Measurements from ENCODE around the gene PSMC1.

Gene PSMC1

GRCh38 chr14:90291699-90292098 lies 35.3 kb downstream of the PSMC1 start:
- DNase-seq, result no peak
- H2AFZ ChIP-seq (ENCODE audit: low read length), result no peak overlapping the region
- no peak for TF ChIP-seq EZH2 (optimal IDR thresholded peaks at IDR 0.05; ENCODE audit: low read depth, low read length)
- no peak for TF ChIP-seq CTCF (IDR thresholded peaks at IDR 0.05; ENCODE audit: low read length)
- TF ChIP-seq EZH2phosphoT487 (IDR thresholded peaks at IDR 0.05; ENCODE audit: low read length), result no peak
- no peak overlapping the region for H3K4me3 ChIP-seq (ENCODE audit: low read length)
- no peaks in the 10 kb centered on the region for H4K20me1 ChIP-seq (ENCODE audit: insufficient read depth, low read length)
- H3K27me3 ChIP-seq (replicated peaks; ENCODE audit: insufficient read depth, low read length), result no peaks in the 10 kb centered on the region
- H3F3A ChIP-seq (ENCODE audit: insufficient read depth, low read length), result no peaks in the 10 kb centered on the region
- no peak overlapping the region for H3K4me2 ChIP-seq (ENCODE audit: low read depth, low read length)
- no peaks in the 10 kb centered on the region for H3K4me1 ChIP-seq (ENCODE audit: low read length)
- H3K36me3 ChIP-seq (replicated peaks; ENCODE audit: insufficient read depth, low read length), result no peaks in the 10 kb centered on the region
- H3K79me2 ChIP-seq (ENCODE audit: low read length), result no peaks in the 10 kb centered on the region
- no peaks in the 10 kb centered on the region for H3K9me2 ChIP-seq (replicated peaks; ENCODE audit: insufficient read depth, low read length)
- H3K9me3 ChIP-seq (replicated peaks; ENCODE audit: insufficient read depth, low read length), result no peaks in the 10 kb centered on the region
- no peak overlapping the region for H3K27ac ChIP-seq (ENCODE audit: low read length)
- H3K9ac ChIP-seq (ENCODE audit: low read length), result no peak overlapping the region

- no peak overlapping the region for H3K4me3 ChIP-seq (ENCODE audit: low read length)
- no peaks in the 10 kb centered on the region for H3K36me3 ChIP-seq (replicated peaks; ENCODE audit: insufficient read depth, low read length)
- no peaks in the 10 kb centered on the region for H4K20me1 ChIP-seq (ENCODE audit: insufficient read depth, low read length)
- no peaks in the 10 kb centered on the region for H3K27me3 ChIP-seq (replicated peaks; ENCODE audit: insufficient read depth, low read length)
- H3K9me3 ChIP-seq (replicated peaks; ENCODE audit: insufficient read depth, low read length), result no peaks in the 10 kb centered on the region
- H3K4me1 ChIP-seq (ENCODE audit: low read length), result no peaks in the 10 kb centered on the region
- H3K9ac ChIP-seq (ENCODE audit: low read length), result no peak overlapping the region
- no peak overlapping the region for H3K27ac ChIP-seq (ENCODE audit: low read length)
- TF ChIP-seq EZH2 (optimal IDR thresholded peaks at IDR 0.05; ENCODE audit: low read depth, low read length) (no peak), CTCF (IDR thresholded peaks at IDR 0.05; ENCODE audit: low read length) (no peak), EZH2phosphoT487 (IDR thresholded peaks at IDR 0.05; ENCODE audit: low read length) (no peak)
- no peaks in the 10 kb centered on the region for H3K79me2 ChIP-seq (ENCODE audit: low read length)
- no peak overlapping the region for H3K4me2 ChIP-seq (ENCODE audit: low read depth, low read length)
- no peak overlapping the region for H2AFZ ChIP-seq (ENCODE audit: low read length)
- no peaks in the 10 kb centered on the region for H3K9me2 ChIP-seq (replicated peaks; ENCODE audit: insufficient read depth, low read length)
- H3F3A ChIP-seq (ENCODE audit: insufficient read depth, low read length), result no peaks in the 10 kb centered on the region
- DNase-seq, result no peak
Measured at GRCh38 chr14:90293766-90294730, 37.7 kb downstream of the PSMC1 start.

- Histone ChIP-seq H2AFZ (ENCODE audit: low read length) (no peak overlapping the region), H3K4me3 (ENCODE audit: low read length) (no peak overlapping the region), H3K4me1 (ENCODE audit: low read length) (no peaks in the 10 kb centered on the region), H4K20me1 (ENCODE audit: insufficient read depth, low read length) (no peaks in the 10 kb centered on the region), H3K9ac (ENCODE audit: low read length) (no peak overlapping the region), H3K9me3 (replicated peaks; ENCODE audit: insufficient read depth, low read length) (no peaks in the 10 kb centered on the region), H3K4me2 (ENCODE audit: low read depth, low read length) (no peak overlapping the region), H3K27me3 (replicated peaks; ENCODE audit: insufficient read depth, low read length) (no peaks in the 10 kb centered on the region), H3K79me2 (ENCODE audit: low read length) (no peaks in the 10 kb centered on the region), H3F3A (ENCODE audit: insufficient read depth, low read length) (no peaks in the 10 kb centered on the region), H3K27ac (ENCODE audit: low read length) (no peak overlapping the region), H3K36me3 (replicated peaks; ENCODE audit: insufficient read depth, low read length) (no peaks in the 10 kb centered on the region), H3K9me2 (replicated peaks; ENCODE audit: insufficient read depth, low read length) (no peaks in the 10 kb centered on the region)
- no peak for DNase-seq
- TF ChIP-seq EZH2phosphoT487 (IDR thresholded peaks at IDR 0.05; ENCODE audit: low read length) (no peak), EZH2 (optimal IDR thresholded peaks at IDR 0.05; ENCODE audit: low read depth, low read length) (no peak), CTCF (IDR thresholded peaks at IDR 0.05; ENCODE audit: low read length) (no peak)
Measured at GRCh38 chr14:90294872-90295271, 38.5 kb downstream of the PSMC1 start.
